DOHH2 (cell line): ENCODE results near the gene MUC6.

ENCODE experiments used
- EZH2phosphoT487 ChIP-seq: fragments of 200-600 bp; sonication (generic); IDR thresholded peaks from 2 replicates; pipeline ENCODE4 v1.6.1; 2017; ENCODE audit warnings: borderline replicate concordance, mild to moderate bottlenecking, antibody characterized with exemption, low read length, moderate library complexity, mixed read lengths
- TF ChIP-seq, protein P1 (sequence below): fragments of 200-600 bp; sonication (generic); IDR thresholded peaks from one replicate; pipeline ENCODE4 v1.5.1; 2014; ENCODE audit warnings: antibody characterized with exemption, mild to moderate bottlenecking, low read depth, low read length; ENCODE audit not compliant: poor library complexity, severe bottlenecking

DNA sequence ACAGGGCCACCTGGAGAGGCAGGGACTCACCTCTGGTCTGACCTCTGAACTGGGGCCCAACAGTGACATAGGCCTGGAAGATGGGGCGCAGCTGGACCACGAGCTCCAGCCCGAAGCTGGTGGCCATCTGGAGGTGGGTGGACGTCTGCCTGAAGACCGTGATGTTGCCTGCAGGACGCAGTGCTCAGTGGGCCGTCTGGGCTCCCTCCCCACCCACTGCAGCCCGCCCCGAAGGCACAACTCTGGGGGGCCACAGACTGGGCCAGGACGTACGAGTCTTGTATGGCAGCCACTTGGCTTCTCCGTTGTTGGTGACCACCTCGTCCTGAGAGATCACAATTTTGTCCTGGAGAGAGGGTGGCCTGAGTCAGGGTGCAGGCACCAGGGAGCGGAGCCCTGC, 7.9 kb downstream of the MUC6 start:
- TF ChIP-seq, protein P1, sequence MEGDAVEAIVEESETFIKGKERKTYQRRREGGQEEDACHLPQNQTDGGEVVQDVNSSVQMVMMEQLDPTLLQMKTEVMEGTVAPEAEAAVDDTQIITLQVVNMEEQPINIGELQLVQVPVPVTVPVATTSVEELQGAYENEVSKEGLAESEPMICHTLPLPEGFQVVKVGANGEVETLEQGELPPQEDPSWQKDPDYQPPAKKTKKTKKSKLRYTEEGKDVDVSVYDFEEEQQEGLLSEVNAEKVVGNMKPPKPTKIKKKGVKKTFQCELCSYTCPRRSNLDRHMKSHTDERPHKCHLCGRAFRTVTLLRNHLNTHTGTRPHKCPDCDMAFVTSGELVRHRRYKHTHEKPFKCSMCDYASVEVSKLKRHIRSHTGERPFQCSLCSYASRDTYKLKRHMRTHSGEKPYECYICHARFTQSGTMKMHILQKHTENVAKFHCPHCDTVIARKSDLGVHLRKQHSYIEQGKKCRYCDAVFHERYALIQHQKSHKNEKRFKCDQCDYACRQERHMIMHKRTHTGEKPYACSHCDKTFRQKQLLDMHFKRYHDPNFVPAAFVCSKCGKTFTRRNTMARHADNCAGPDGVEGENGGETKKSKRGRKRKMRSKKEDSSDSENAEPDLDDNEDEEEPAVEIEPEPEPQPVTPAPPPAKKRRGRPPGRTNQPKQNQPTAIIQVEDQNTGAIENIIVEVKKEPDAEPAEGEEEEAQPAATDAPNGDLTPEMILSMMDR = no peak
- no peak for TF ChIP-seq EZH2phosphoT487
